K562 (cell line): Measurements from ENCODE around the gene CDR2L. TPM values are rescaled to one million over a fixed set of nuclear protein-coding genes. Genes with fewer than 3 reads are reported as not detected.
A peak's percentile ranks its signal among the peaks of the same experiment; 100 is the strongest.

ENCODE experiments used
- ATAC-seq: fragments of 200-7000 bp; cut with Tn5 transposase; 3 replicates; pipeline ENCODE4 v1.9.1; 2020; ENCODE audit warnings: moderate library complexity
- BruUV-seq: library from RNA; stranded (reverse); fragments of 400-500 nt; replicated peaks from 2 replicates; lab custom pipeline; 2021; lab: Mats Ljungman, UMichigan
- CTCF ChIA-PET: fragments of 300-600 bp; formaldehyde crosslinking; extraction: SDS; loops from one replicate; lab custom pipeline; 2021; ENCODE audit warnings: low intra/inter-chr PET ratio; lab: Yijun Ruan, JAX
- POLR2A ChIA-PET: fragments of 300-600, 350-650 bp; sonication (Branson Sonifier 250); formaldehyde crosslinking; extraction: SDS; loops from one replicate; lab custom pipeline; 2021; ENCODE audit warnings: antibody characterized with exemption, inconsistent platforms; lab: Yijun Ruan, JAX
- DNase-seq, 4 experiments: peaks; one replicate each; pipeline versions ENCODE4 v3.0.0 to v3.0.0-alpha.2; 2011 to 2018; ENCODE audit warnings: low spot score in 3 of 4, mixed read lengths in 3 of 4; ENCODE audit errors: extremely low read depth in 1 of 4
- FAIRE-seq: peaks from 2 replicates; lab custom pipeline; 2011; peaks lifted over from hg19 to GRCh38; lab: Jason Lieb, UNC
- H2AFZ ChIP-seq: 2 replicates; pipeline ENCODE4 v1.6.0; 2011; ENCODE audit warnings: low read depth, low read length, control low read depth, inconsistent platforms
- H3K27ac ChIP-seq: fragments of 200-600 bp; 3 replicates; pipeline ENCODE4 v1.8.0; 2011; ENCODE audit warnings: low read depth, mild to moderate bottlenecking, control low read depth, inconsistent platforms, low read length, moderate library complexity, mixed read lengths; ENCODE audit errors: extremely low read depth
- H3K27me3 ChIP-seq, 2 experiments: fragments of 300-600 bp in 1 of 2; 2 replicates in 1 of 2; 3 replicates in 1 of 2; pipeline versions ENCODE4 v1.6.0 to v1.8.0; 2011; ENCODE audit warnings: inconsistent platforms in 2 of 2, low read length in 2 of 2, mild to moderate bottlenecking in 1 of 2, mixed read lengths in 1 of 2, moderate library complexity in 1 of 2; ENCODE audit not compliant: control insufficient read depth in 2 of 2, insufficient read depth in 2 of 2
- H3K36me3 ChIP-seq: fragments of 300-600 bp; 3 replicates; pipeline ENCODE4 v1.8.0; 2011; ENCODE audit warnings: mild to moderate bottlenecking, low read length, inconsistent platforms; ENCODE audit not compliant: control insufficient read depth, insufficient read depth
- H3K4me1 ChIP-seq, 2 experiments: fragments of 200-600 bp in 1 of 2; replicated peaks in 1 of 2; 2 replicates in 1 of 2; 3 replicates in 1 of 2; pipeline versions ENCODE4 v1.5.1 to v1.8.0; 2011; ENCODE audit warnings: inconsistent platforms in 2 of 2, low read length in 2 of 2, mild to moderate bottlenecking in 1 of 2, mixed read lengths in 1 of 2, moderate library complexity in 1 of 2; ENCODE audit not compliant: control insufficient read depth in 2 of 2, insufficient read depth in 2 of 2
- H3K4me2 ChIP-seq: 2 replicates; pipeline ENCODE4 v1.6.1; 2011; ENCODE audit warnings: low read length, control low read depth, inconsistent platforms, mixed read lengths; ENCODE audit not compliant: insufficient read depth
- H3K4me3 ChIP-seq: fragments of 200-600 bp; sonication (generic), shearing (Covaris generic); 2 replicates; pipeline ENCODE4 v1.5.1; 2016; ENCODE audit warnings: control low read depth, inconsistent platforms
- H3K79me2 ChIP-seq: fragments of 200-600 bp; 3 replicates; pipeline ENCODE4 v1.8.0; 2011; ENCODE audit warnings: low read length, inconsistent platforms; ENCODE audit not compliant: control insufficient read depth, insufficient read depth
- H3K9ac ChIP-seq, 2 experiments: 2 replicates each; pipeline versions ENCODE4 v1.6.0 to v1.6.1; 2011; ENCODE audit warnings: low read depth in 2 of 2, low read length in 2 of 2, control low read depth in 1 of 2, inconsistent platforms in 1 of 2, mild to moderate bottlenecking in 1 of 2, mixed read lengths in 1 of 2; ENCODE audit not compliant: insufficient read depth in 1 of 2
- H3K9me1 ChIP-seq: one replicate; pipeline ENCODE4 v1.6.0; 2011; ENCODE audit warnings: inconsistent platforms, mild to moderate bottlenecking, low read length, moderate library complexity; ENCODE audit not compliant: control insufficient read depth, insufficient read depth
- H3K9me3 ChIP-seq: replicated peaks from 2 replicates; pipeline ENCODE4 v1.5.1; 2011; ENCODE audit warnings: low read depth, low read length, inconsistent platforms; ENCODE audit not compliant: control insufficient read depth, insufficient read depth
- H4K20me1 ChIP-seq: replicated peaks from 2 replicates; pipeline ENCODE4 v1.6.1; 2011; ENCODE audit warnings: low read length, inconsistent platforms, mixed read lengths; ENCODE audit not compliant: control insufficient read depth, insufficient read depth
- KDM2B ChIP-seq: fragments of 250-450 bp; sonication (Bioruptor Pico); IDR thresholded peaks from 2 replicates; pipeline ENCODE4 v1.8.0; 2021; ENCODE audit warnings: mild to moderate bottlenecking, moderate library complexity
- SOX6 ChIP-seq: fragments of 450-650 bp; IDR thresholded peaks from 2 replicates; pipeline ENCODE4 v1.6.1; 2014; ENCODE audit warnings: mild to moderate bottlenecking
- WGBS: fragments of 100-300 bp; shearing (Covaris generic); methylation state at CpG from one replicate; pipeline ENCODE4 v1.1.6; 2016; ENCODE audit warnings: low coverage, mixed read lengths; ENCODE audit not compliant: insufficient coverage; ENCODE audit errors: missing lambda C conversion rate; 5-methylcytosine and 5-hydroxymethylcytosine counted together
- in situ Hi-C: fragments of 300-500 bp; cut with MboI; formaldehyde crosslinking; loops from 4 replicates; pipeline ENCODE4 v1.15.0; 2018; ENCODE audit warnings: inconsistent platforms, mixed read lengths
- intact Hi-C: fragments of 100-400 bp; cut with micrococcal nuclease; formaldehyde crosslinking; loops from 2 replicates; pipeline ENCODE4 v1.14.2; 2022
- polyA plus RNA-seq, 8 experiments: library from polyadenylated mRNA; depleted of rRNA in 4 of 8; stranded (reverse) in 5 of 8; unstranded in 3 of 8; fragments of >200 nt; fragmentation: Nextera tagmentation in 2 of 8; fragmentation: Illumina TruSeq in 1 of 8; extraction: Ambion mirVana in 2 of 8; extraction: Trizol in 1 of 8; gene quantifications; 2 replicates each; pipeline versions ENCODE4 v1.2.1 to v1.2.3, GENCODE V29; 2011 to 2014; ENCODE audit warnings: inconsistent platforms in 1 of 8, missing spikeins in 1 of 8
- total RNA-seq, 7 experiments: library from RNA; depleted of rRNA in 6 of 7; stranded (reverse); fragments of >200 nt in 6 of 7; fragmentation: Illumina TruSeq in 2 of 7; extraction: Trizol in 2 of 7; gene quantifications; 2 replicates each; pipeline versions ENCODE4 v1.2.1 to v1.2.3, GENCODE V29; 2011 to 2021; ENCODE audit warnings: low replicate concordance in 1 of 7
- TF ChIP-seq, protein P1 (sequence below): sonication (generic); formaldehyde crosslinking; IDR thresholded peaks from 2 replicates; pipeline ENCODE4 v1.8.1; 2023; ENCODE audit warnings: mild to moderate bottlenecking, missing genetic modification reagents

The CDR2L gene
- total and polyA plus RNA-seq, 9 of the 15 experiments (the other 6 are each of a cell fraction or from before 2014, with no cell fraction given) = 2.7 to 16.0 (median 7.3) TPM

DNA sequence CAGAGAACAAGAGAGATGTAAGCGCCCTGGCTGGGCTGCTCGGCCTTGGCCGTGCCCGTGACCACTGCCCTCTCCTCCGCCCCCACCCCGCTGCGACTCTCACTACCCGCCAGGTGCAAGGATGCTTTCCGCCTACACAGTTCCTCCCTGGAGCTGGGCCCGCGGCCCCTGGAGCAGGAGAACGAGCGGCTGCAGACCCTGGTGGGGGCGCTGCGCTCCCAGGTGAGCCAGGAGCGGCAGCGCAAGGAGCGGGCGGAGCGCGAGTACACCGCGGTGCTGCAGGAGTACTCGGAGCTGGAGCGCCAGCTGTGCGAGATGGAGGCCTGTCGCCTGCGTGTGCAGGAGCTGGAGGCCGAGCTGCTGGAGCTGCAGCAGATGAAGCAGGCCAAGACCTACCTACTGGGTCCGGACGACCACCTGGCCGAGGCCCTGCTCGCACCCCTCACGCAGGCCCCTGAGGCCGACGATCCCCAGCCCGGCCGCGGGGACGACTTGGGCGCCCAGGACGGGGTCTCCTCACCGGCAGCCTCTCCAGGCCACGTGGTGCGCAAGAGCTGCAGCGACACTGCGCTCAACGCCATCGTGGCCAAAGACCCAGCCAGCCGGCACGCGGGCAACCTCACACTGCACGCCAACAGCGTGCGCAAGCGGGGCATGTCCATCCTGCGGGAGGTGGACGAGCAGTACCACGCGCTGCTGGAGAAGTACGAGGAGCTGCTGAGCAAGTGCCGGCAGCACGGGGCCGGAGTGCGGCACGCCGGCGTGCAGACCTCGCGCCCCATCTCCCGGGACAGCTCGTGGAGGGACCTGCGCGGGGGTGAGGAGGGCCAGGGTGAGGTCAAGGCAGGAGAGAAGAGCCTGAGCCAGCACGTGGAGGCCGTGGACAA lies 15.9 kb downstream of the CDR2L start:
- peaks cover 8 to 25% of the 10 kb centered on the region in 2 experiments; a peak in 4 of 5 replicates for H3K4me1 ChIP-seq
- in situ Hi-C loops (no loop called here), intact Hi-C loops (loop anchor here (10.0 kb wide), 1 partner anchor 79 kb away; the partner anchor contains the start of genes OTOP2 and USH1G)
- ATAC-seq = no peak
- peaks cover 3% of the 10 kb centered on the region for H3K9me1 ChIP-seq
- no peaks in the 10 kb centered on the region for H3K9me3 ChIP-seq
- BruUV-seq = no TSS peak
- no peak overlapping the region for H2AFZ ChIP-seq
- no peak for TF ChIP-seq SOX6
- TF ChIP-seq, protein P1, sequence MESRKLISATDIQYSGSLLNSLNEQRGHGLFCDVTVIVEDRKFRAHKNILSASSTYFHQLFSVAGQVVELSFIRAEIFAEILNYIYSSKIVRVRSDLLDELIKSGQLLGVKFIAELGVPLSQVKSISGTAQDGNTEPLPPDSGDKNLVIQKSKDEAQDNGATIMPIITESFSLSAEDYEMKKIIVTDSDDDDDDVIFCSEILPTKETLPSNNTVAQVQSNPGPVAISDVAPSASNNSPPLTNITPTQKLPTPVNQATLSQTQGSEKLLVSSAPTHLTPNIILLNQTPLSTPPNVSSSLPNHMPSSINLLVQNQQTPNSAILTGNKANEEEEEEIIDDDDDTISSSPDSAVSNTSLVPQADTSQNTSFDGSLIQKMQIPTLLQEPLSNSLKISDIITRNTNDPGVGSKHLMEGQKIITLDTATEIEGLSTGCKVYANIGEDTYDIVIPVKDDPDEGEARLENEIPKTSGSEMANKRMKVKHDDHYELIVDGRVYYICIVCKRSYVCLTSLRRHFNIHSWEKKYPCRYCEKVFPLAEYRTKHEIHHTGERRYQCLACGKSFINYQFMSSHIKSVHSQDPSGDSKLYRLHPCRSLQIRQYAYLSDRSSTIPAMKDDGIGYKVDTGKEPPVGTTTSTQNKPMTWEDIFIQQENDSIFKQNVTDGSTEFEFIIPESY (CRISPR knock-in tag) = 0 out of 2 replicates have a peak, but pooled peaks have one; percentile 24
- no peak for TF ChIP-seq KDM2B (CRISPR knock-in tag)
- H3K4me2 ChIP-seq = no peak overlapping the region
- DNase-seq = no peak
- peaks cover 24% of the 10 kb centered on the region; the same call in 1 of the 3 replicates for H3K36me3 ChIP-seq
- WGBS = 90% methylated on average over 66 of the region's 76 CpGs
- ChIA-PET CTCF (no interaction called here), POLR2A (interaction anchor here (0.6 to 7.2 kb wide), 5 partner anchors 9 to 592 kb away, joined by 3 to 56 read pairs (median 3); partner anchors contain the start of genes CDR2L and MRPL58)
- no peak overlapping the region for H3K4me3 ChIP-seq
- no peaks in the 10 kb centered on the region for H4K20me1 ChIP-seq
- no peak overlapping the region for H3K27ac ChIP-seq
- no peak for FAIRE-seq
- no peak overlapping the region for H3K9ac ChIP-seq
- no peaks in the 10 kb centered on the region for H3K27me3 ChIP-seq
- H3K79me2 ChIP-seq = no peaks in the 10 kb centered on the region
